ENCODE results near the gene ETDB.
A peak's percentile ranks its signal among the peaks of the same experiment; 100 is the strongest.
"Not testable (repeated sequence)": the region's sequence is repeated elsewhere in the genome, so short reads cannot be mapped to it uniquely, and the experiment has no call there.

Gene ETDB

GRCh38 chrX:135120056-135120576 is at the start of gene ETDB:
TSS of gene ETDB (minus strand) at chrX:135120526. CDS start at chrX:135119261, 1,265 bp downstream.
- DNase-seq, result not testable (repeated sequence)

- DNase-seq, result not testable (repeated sequence)
These were observed 49.2 kb upstream of the ETDB start for GRCh38 chrX:135169534-135169933.

- DNase-seq, result no peak
These were observed 48.2 kb upstream of the ETDB start for GRCh38 chrX:135168486-135168885.

GRCh38 chrX:135154688-135155087 is 34.4 kb upstream of the ETDB start:
- DNase-seq, result not testable (repeated sequence)

GRCh38 chrX:135126145-135126544 is 5.8 kb upstream of the ETDB start:
- not testable (repeated sequence) for DNase-seq

GRCh38 chrX:135116064-135116463 is 4.3 kb downstream of the ETDB start:
- DNase-seq, result not testable (repeated sequence)

- no peak for DNase-seq
These were observed 5.9 kb downstream of the ETDB start for GRCh38 chrX:135114392-135114791.

- no peak for DNase-seq
These were observed 7.6 kb downstream of the ETDB start for GRCh38 chrX:135112743-135113142.

GRCh38 chrX:135112096-135112729 is 8.1 kb downstream of the ETDB start:
- peak; percentile 63 for DNase-seq

- no peak for DNase-seq
These were observed 10.8 kb downstream of the ETDB start for GRCh38 chrX:135109554-135109953.

- DNase-seq, result no peak
These were observed 20.9 kb downstream of the ETDB start for GRCh38 chrX:135099493-135099783.

- peak; percentile 24 for DNase-seq
These were observed 23.1 kb downstream of the ETDB start for GRCh38 chrX:135097196-135097744.

- no peak for DNase-seq
These were observed 24.6 kb downstream of the ETDB start for GRCh38 chrX:135095715-135096114.

GRCh38 chrX:135094726-135095125 is 25.6 kb downstream of the ETDB start:
- no peak for DNase-seq

- DNase-seq, result no peak
These were observed 31.2 kb downstream of the ETDB start for GRCh38 chrX:135089126-135089525.

- DNase-seq, result no peak
These were observed 32.5 kb downstream of the ETDB start for GRCh38 chrX:135087867-135088266.

GRCh38 chrX:135086197-135086854 is 34.0 kb downstream of the ETDB start:
- peak; percentile 88 for DNase-seq

GRCh38 chrX:135081693-135082404 is 38.5 kb downstream of the ETDB start:
- no peak for DNase-seq
